HL-60 (cell line): ENCODE results near the gene JPH4.

Experiments used
- DNase-seq, 2 experiments: peaks; one replicate each; pipeline ENCODE4 v3.0.0-alpha.2; 2010 to 2020; ENCODE audit warnings: low read depth in 1 of 2, low spot score in 1 of 2
- H3K27ac ChIP-seq: fragments of 250-450 bp; sonication (Bioruptor Pico); replicated peaks from 2 replicates; pipeline ENCODE4 v1.5.1; 2020; ENCODE audit warnings: mild to moderate bottlenecking, moderate library complexity
- H3K27me3 ChIP-seq: fragments of 250-450 bp; sonication (Bioruptor Pico); 2 replicates; pipeline ENCODE4 v1.5.1; 2021; ENCODE audit warnings: mild to moderate bottlenecking, moderate library complexity; ENCODE audit not compliant: insufficient read depth, poor library complexity, severe bottlenecking
- H3K4me3 ChIP-seq: replicated peaks from 2 replicates; pipeline ENCODE4 v1.5.1; 2011; ENCODE audit warnings: mild to moderate bottlenecking, control low read depth, low read length; ENCODE audit not compliant: insufficient read depth
- GABPA ChIP-seq: IDR thresholded peaks from 2 replicates; pipeline ENCODE4 v1.6.1; 2012; ENCODE audit warnings: low read depth
- POLR2AphosphoS5 ChIP-seq: IDR thresholded peaks from 2 replicates; pipeline ENCODE4 v1.6.1; 2012; ENCODE audit warnings: low read depth
- SPI1 ChIP-seq: IDR thresholded peaks from 2 replicates; pipeline ENCODE4 v1.6.1; 2012; ENCODE audit warnings: low read depth, mild to moderate bottlenecking, borderline replicate concordance
- TF ChIP-seq, protein P1 (sequence below): IDR thresholded peaks from 2 replicates; pipeline ENCODE4 v1.6.1; 2012; ENCODE audit warnings: low read depth; ENCODE audit not compliant: insufficient replicate concordance
- TF ChIP-seq, protein P2 (sequence below): IDR thresholded peaks from one replicate; pipeline ENCODE4 v1.5.1; 2011; ENCODE audit warnings: low read length, control low read depth, inconsistent platforms; ENCODE audit not compliant: insufficient read depth

Gene JPH4

GRCh38 chr14:23525611-23526010 is 53.0 kb downstream of the JPH4 start:
- no peak overlapping the region for H3K27ac ChIP-seq
- H3K4me3 ChIP-seq: no peak overlapping the region
- DNase-seq: no peak
- TF ChIP-seq, protein P1, sequence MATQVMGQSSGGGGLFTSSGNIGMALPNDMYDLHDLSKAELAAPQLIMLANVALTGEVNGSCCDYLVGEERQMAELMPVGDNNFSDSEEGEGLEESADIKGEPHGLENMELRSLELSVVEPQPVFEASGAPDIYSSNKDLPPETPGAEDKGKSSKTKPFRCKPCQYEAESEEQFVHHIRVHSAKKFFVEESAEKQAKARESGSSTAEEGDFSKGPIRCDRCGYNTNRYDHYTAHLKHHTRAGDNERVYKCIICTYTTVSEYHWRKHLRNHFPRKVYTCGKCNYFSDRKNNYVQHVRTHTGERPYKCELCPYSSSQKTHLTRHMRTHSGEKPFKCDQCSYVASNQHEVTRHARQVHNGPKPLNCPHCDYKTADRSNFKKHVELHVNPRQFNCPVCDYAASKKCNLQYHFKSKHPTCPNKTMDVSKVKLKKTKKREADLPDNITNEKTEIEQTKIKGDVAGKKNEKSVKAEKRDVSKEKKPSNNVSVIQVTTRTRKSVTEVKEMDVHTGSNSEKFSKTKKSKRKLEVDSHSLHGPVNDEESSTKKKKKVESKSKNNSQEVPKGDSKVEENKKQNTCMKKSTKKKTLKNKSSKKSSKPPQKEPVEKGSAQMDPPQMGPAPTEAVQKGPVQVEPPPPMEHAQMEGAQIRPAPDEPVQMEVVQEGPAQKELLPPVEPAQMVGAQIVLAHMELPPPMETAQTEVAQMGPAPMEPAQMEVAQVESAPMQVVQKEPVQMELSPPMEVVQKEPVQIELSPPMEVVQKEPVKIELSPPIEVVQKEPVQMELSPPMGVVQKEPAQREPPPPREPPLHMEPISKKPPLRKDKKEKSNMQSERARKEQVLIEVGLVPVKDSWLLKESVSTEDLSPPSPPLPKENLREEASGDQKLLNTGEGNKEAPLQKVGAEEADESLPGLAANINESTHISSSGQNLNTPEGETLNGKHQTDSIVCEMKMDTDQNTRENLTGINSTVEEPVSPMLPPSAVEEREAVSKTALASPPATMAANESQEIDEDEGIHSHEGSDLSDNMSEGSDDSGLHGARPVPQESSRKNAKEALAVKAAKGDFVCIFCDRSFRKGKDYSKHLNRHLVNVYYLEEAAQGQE: no peak
- no peak for TF ChIP-seq GABPA
- TF ChIP-seq, protein P2, sequence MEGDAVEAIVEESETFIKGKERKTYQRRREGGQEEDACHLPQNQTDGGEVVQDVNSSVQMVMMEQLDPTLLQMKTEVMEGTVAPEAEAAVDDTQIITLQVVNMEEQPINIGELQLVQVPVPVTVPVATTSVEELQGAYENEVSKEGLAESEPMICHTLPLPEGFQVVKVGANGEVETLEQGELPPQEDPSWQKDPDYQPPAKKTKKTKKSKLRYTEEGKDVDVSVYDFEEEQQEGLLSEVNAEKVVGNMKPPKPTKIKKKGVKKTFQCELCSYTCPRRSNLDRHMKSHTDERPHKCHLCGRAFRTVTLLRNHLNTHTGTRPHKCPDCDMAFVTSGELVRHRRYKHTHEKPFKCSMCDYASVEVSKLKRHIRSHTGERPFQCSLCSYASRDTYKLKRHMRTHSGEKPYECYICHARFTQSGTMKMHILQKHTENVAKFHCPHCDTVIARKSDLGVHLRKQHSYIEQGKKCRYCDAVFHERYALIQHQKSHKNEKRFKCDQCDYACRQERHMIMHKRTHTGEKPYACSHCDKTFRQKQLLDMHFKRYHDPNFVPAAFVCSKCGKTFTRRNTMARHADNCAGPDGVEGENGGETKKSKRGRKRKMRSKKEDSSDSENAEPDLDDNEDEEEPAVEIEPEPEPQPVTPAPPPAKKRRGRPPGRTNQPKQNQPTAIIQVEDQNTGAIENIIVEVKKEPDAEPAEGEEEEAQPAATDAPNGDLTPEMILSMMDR: no peak
- TF ChIP-seq POLR2AphosphoS5: no peak
- TF ChIP-seq SPI1: no peak
- no peaks in the 10 kb centered on the region for H3K27me3 ChIP-seq

DNA sequence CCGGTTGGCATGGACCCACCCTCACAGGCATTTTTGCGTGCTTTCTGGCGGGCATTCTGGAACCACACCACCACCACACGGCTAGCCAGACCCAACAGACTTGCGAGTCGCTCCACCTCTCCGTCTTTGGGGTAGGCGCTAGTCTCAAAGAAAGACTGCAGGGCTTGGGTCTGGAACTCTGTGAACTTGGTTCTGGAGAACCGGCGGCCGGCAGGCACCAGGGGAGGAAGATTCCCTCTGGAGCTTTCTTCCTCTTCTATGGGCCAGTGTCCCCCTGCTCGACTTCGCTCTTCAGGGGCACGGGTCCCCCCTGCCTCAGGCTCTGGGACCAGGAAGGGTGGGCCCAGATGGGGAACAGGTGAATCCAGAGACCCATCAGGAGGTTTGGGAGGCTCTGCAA is 53.6 kb downstream of the JPH4 start:
- DNase-seq: no peak
- no peak overlapping the region for H3K4me3 ChIP-seq
- TF ChIP-seq, protein P2: no peak
- TF ChIP-seq, protein P1: no peak
- no peak for TF ChIP-seq SPI1
- TF ChIP-seq POLR2AphosphoS5: no peak
- TF ChIP-seq GABPA: no peak

GRCh38 chr14:23523229-23524016 is 55.2 kb downstream of the JPH4 start:
- DNase-seq: no peak
- TF ChIP-seq, protein P1: no peak
- TF ChIP-seq, protein P2: no peak
- TF ChIP-seq GABPA (no peak), POLR2AphosphoS5 (no peak), SPI1 (no peak)
- Histone ChIP-seq H3K27ac (no peak overlapping the region), H3K27me3 (no peaks in the 10 kb centered on the region), H3K4me3 (no peak overlapping the region)

More for the DNA sequence above, 53.6 kb downstream of the JPH4 start:
- Histone ChIP-seq H3K27me3 (no peaks in the 10 kb centered on the region), H3K27ac (peak overlapping the region; percentile 20; the same call in 1 of the 2 replicates)
